NCI-H146 treated with DMSO at 0.1 percent for 48 hours (cell line): ENCODE measurements around the gene ADGRV1.
"Not testable (repeated sequence)": the region's sequence is repeated elsewhere in the genome, so short reads cannot be mapped to it uniquely, and the experiment has no call there.

Source experiments
- DNase-seq: peaks from one replicate; lab custom pipeline; 2025; ENCODE audit not compliant: unreplicated experiment; lab: John Stamatoyannopoulos, UW

ADGRV1 gene

GRCh38 chr5:90645024-90645610, 86.5 kb downstream of the ADGRV1 start:
- no peak for DNase-seq

GRCh38 chr5:90650767-90651166, 92.2 kb downstream of the ADGRV1 start:
- no peak for DNase-seq

GRCh38 chr5:90654215-90654614, 95.6 kb downstream of the ADGRV1 start:
- no peak for DNase-seq

GRCh38 chr5:90655423-90655822, 96.8 kb downstream of the ADGRV1 start:
- no peak for DNase-seq

GRCh38 chr5:90657030-90657429, 98.4 kb downstream of the ADGRV1 start:
- DNase-seq, result no peak

- DNase-seq, result no peak
These were observed 99.2 kb downstream of the ADGRV1 start for GRCh38 chr5:90657788-90658187.

- DNase-seq, result no peak
These were observed 100.0 kb downstream of the ADGRV1 start for GRCh38 chr5:90658620-90659019.

GRCh38 chr5:90668079-90668565, 109.5 kb downstream of the ADGRV1 start:
- DNase-seq, result not testable (repeated sequence)

GRCh38 chr5:90675222-90675621, 116.6 kb downstream of the ADGRV1 start:
- DNase-seq, result no peak

- DNase-seq, result no peak
These were observed 122.4 kb downstream of the ADGRV1 start for GRCh38 chr5:90680921-90681563.

- DNase-seq, result no peak
These were observed 123.7 kb downstream of the ADGRV1 start for GRCh38 chr5:90682278-90682677.

- DNase-seq, result no peak
These were observed 126.9 kb downstream of the ADGRV1 start for GRCh38 chr5:90685425-90686022.

GRCh38 chr5:90686363-90686762, 127.8 kb downstream of the ADGRV1 start:
- DNase-seq, result not testable (repeated sequence)

- not testable (repeated sequence) for DNase-seq
These were observed 128.9 kb downstream of the ADGRV1 start for GRCh38 chr5:90687458-90687857.

- DNase-seq, result no peak
These were observed 130.5 kb downstream of the ADGRV1 start for GRCh38 chr5:90689064-90689463.

- no peak for DNase-seq
These were observed 131.7 kb downstream of the ADGRV1 start for GRCh38 chr5:90690307-90690706.

- DNase-seq, result no peak
These were observed 132.9 kb downstream of the ADGRV1 start for GRCh38 chr5:90691533-90691932.

GRCh38 chr5:90696153-90696552, 137.6 kb downstream of the ADGRV1 start:
- DNase-seq, result no peak

GRCh38 chr5:90700299-90700698, 141.7 kb downstream of the ADGRV1 start:
- DNase-seq, result no peak

GRCh38 chr5:90703932-90704331, 145.3 kb downstream of the ADGRV1 start:
- no peak for DNase-seq

- no peak for DNase-seq
These were observed 149.1 kb downstream of the ADGRV1 start for GRCh38 chr5:90707698-90708097.
